OCI-LY7 (cell line): ENCODE results near the gene DLG3.

Experiments used
- EZH2phosphoT487 ChIP-seq: fragments of 200-600 bp; sonication (generic); IDR thresholded peaks from 2 replicates; pipeline ENCODE4 v1.6.1; 2018; ENCODE audit warnings: low read depth, borderline replicate concordance, mild to moderate bottlenecking, mixed run types, antibody characterized with exemption, low read length, moderate library complexity, mixed read lengths
- TF ChIP-seq, protein P1 (sequence below): fragments of 200-600 bp; sonication (generic); conservative IDR thresholded peaks from 2 replicates; pipeline ENCODE4 v1.5.1; 2014; ENCODE audit warnings: mild to moderate bottlenecking, antibody characterized with exemption, low read length, moderate library complexity, mixed read lengths

DNA sequence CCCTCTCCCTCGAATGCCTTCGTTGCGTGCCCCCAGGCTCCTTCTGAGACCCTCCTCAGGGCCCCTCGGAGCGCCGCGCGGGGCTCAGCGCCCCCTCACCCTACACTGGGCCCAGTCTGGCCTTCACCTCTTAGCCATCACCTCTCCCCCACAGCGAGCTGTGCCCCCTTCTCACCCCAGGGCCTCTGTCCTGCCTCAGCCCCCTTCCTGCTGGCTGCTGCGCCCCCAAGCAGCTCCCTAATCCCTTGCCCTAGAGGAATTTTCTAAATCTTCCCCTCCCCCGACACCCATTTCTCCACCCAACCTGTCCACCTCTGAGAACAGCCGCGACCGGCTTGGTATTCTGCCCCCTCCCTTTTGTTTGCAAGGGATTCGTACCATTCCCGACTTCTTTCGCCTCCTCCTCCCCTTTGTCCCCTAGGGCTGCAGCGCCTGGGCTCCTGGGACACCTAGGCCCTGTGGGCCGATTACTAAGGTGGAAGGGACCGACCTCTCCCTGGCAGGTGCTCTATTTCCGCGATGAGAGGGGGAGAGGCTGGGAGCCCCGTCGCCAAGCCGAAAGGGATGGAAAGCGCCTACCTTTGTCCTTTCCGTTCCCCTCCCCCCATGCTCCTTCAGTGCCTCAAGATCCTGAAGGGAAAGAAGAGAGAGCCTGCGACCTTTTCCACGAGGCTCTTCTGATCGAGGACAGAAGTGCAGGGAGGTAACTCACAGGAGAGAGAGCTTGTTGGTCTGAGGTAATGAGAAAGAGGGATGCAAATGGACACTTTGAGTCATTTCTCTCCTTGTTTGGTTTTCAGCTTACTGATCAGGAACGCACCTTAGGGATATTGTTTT is 10.9 kb downstream of the DLG3 start:
- no peak for TF ChIP-seq EZH2phosphoT487
- TF ChIP-seq, protein P1, sequence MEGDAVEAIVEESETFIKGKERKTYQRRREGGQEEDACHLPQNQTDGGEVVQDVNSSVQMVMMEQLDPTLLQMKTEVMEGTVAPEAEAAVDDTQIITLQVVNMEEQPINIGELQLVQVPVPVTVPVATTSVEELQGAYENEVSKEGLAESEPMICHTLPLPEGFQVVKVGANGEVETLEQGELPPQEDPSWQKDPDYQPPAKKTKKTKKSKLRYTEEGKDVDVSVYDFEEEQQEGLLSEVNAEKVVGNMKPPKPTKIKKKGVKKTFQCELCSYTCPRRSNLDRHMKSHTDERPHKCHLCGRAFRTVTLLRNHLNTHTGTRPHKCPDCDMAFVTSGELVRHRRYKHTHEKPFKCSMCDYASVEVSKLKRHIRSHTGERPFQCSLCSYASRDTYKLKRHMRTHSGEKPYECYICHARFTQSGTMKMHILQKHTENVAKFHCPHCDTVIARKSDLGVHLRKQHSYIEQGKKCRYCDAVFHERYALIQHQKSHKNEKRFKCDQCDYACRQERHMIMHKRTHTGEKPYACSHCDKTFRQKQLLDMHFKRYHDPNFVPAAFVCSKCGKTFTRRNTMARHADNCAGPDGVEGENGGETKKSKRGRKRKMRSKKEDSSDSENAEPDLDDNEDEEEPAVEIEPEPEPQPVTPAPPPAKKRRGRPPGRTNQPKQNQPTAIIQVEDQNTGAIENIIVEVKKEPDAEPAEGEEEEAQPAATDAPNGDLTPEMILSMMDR, result no peak
